ENCODE measurements around the gene CCDC51. TPM values are rescaled to one million over a fixed set of nuclear protein-coding genes. Genes with fewer than 3 reads are reported as not detected.
"Not testable (repeated sequence)": the region's sequence is repeated elsewhere in the genome, so short reads cannot be mapped to it uniquely, and the experiment has no call there.

Gene CCDC51
- polyA plus RNA-seq, 3 donors = 5.5 to 14.1 (median 11.6) TPM

DNA sequence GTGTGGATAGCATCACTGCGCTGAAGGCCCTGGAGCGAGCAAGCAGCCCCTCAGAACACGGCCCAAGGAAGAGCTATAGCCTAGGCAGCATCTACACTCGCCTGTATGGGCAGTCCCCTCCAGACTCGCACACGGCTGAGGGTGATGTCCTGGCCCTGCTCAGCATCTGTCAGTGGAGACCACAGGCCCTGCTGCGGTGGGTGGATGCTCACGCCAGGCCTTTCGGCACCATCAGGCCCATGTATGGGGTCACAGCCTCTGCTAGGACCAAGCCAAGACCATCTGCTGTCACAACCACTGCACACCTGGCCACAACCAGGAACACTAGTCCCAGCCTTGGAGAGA is 27.2 kb upstream of the CCDC51 start:
- 52 to 73% (median 68%) methylated on average over 9 of the region's 9 CpGs for WGBS, 3 donors

DNA sequence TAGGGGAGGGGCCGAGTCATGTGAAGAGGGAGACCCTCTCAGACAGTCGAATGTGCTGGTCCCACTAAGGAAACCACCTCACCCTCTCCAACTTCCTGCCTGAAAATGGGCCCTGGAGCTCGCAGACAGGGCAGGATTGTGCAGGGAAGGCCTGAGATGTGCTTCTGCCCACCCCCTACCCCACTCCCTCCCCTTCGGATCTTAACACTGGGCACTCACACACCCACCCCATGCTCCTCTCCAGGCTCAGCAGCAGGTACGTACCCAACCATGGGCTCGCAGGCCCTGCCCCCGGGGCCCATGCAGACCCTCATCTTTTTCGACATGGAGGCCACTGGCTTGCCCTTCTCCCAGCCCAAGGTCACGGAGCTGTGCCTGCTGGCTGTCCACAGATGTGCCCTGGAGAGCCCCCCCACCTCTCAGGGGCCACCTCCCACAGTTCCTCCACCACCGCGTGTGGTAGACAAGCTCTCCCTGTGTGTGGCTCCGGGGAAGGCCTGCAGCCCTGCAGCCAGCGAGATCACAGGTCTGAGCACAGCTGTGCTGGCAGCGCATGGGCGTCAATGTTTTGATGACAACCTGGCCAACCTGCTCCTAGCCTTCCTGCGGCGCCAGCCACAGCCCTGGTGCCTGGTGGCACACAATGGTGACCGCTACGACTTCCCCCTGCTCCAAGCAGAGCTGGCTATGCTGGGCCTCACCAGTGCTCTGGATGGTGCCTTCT is 26.6 kb upstream of the CCDC51 start:
- WGBS, 3 donors = 11 to 24% (median 13%) methylated on average over 19 of the region's 19 CpGs
- peak overlapping the region; percentile 89 for H3K27ac ChIP-seq (ENCODE audit: low read depth, low read length)

More for the DNA sequence above, 27.2 kb upstream of the CCDC51 start:
- H3K27ac ChIP-seq (ENCODE audit: low read depth, low read length) = peak overlapping the region; percentile 89

DNA sequence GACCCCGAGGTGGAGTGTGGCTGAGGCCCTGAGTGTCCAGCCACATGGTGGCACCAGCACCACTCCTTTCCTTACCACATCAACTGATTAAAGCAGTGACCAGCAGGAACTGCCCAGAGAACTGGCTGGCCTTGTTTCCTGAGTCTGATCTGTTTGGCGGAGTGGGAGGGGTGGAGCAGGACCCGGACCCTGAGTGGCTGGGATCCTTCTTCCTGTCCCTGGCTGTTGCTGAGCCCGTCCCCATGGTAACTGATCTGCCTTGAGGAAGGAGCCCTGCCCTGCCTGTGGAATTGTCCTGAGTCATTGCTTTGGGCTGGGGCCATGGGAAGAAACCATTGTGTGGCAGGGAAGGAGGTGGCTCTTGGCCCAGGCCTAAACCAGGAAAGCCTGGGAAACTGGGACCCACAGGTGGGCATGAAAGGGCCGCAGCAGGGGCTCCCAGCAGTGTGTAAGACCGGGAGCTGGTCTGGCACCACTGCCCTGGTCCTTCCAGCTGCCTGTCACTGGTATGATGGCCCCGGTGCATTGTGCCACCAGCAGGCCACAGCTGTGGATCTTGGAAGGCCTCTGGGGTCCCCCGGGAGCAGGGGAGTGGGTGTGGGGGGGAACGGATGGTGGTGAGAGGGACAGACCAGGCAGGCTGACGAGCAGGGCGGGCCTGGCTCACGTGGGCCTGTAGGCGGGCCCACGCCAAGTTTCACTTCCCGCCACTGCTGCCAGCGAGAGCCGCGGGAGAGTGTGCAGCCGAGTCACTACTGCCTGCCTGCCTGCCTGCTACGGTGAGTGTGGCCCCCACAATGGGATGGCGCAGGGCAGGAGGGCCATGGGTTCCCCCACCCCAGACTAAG is 25.8 kb upstream of the CCDC51 start:
- WGBS, 3 donors = 2 to 3% (median 2%) methylated on average over 19 to 21 of the region's 21 CpGs
- H3K27ac ChIP-seq (ENCODE audit: low read depth, low read length) = peak overlapping the region; percentile 89

DNA sequence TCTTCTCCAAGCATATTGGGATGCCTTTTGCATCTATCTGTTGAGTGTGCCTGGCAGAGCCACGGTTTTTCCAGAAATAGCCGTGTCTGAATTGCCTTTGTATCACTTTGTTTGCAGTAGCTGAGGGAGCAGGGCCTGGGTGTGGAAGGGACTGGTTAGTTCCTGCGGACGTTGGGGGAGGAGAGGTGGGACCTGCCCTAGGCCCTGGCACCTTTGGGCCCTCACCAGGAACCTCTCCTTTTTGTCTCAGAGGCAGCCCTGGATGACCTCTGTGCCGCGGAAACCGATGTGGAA is 25.3 kb upstream of the CCDC51 start:
- WGBS, 3 donors = 4 to 33% (median 20%) methylated on average over 7 of the region's 7 CpGs
- peak overlapping the region; percentile 89 for H3K27ac ChIP-seq (ENCODE audit: low read depth, low read length)

DNA sequence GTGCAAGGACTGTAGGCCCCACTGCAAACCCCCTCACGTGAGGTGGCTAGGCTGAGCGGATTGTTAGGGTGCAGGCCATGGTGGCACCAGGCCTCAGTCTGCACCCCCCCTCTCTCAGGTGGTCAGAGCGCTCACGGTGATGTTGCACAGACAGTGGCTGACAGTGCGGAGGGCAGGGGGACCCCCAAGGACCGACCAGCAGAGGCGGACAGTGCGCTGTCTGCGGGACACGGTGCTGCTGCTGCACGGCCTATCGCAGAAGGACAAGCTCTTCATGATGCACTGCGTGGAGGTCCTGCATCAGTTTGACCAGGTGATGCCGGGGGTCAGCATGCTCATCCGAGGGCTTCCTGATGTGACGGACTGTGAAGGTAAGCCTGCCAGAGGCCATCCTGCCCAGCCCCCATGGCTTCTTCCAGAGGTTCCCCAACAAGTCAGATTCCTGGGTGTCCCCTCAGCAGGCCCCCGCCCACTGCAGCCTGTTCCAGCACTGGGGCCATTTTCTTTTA is 24.8 kb upstream of the CCDC51 start:
- 89 to 94% (median 90%) methylated on average over 17 of the region's 17 CpGs for whole genome bisulfite sequencing, 3 donors
- H3K27ac ChIP-seq (ENCODE audit: low read depth, low read length) = no peak overlapping the region

DNA sequence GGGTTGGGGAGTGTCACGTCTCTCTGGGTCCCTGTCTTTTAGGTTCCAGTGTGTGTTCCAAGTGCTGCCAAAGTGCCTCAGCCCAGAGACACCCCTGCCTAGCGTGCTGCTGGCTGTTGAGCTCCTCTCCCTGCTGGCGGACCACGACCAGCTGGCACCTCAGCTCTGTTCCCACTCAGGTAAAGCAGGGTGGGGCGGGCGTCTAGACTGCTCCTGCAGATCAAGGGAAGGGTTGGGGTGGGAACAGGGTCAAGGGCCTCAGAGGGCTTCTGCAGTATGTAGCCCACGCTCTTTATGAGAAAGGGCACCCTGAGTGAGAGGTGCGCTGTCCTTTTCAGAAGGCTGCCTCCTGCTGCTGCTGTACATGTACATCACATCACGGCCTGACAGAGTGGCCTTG is 23.8 kb upstream of the CCDC51 start:
- no peak overlapping the region for H3K27ac ChIP-seq (ENCODE audit: low read depth, low read length)
- 79 to 86% (median 79%) methylated on average over 9 of the region's 9 CpGs for WGBS, 3 donors

DNA sequence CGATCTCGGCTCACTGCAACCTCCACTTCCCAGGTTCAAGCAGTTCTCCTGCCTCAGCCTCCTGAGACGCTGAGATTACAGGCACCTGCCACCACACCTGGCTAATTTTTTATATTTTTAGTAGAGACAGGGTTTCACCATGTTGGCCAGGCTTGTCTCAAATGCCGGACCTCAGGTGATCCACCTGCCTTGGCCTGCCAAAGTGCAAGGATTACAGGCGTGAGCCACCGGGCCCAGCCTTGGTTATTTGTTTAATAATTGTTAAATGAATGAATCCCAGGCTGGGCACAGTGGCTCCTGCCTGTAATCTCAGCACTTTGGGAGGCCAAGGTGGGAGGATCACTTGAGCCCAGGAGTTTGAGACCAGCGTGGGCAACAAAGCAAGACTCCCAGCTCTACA is 21.8 kb upstream of the CCDC51 start:
- WGBS, 3 donors = 87 to 94% (median 92%) methylated on average over 7 of the region's 7 CpGs
- not testable (repeated sequence) for H3K27ac ChIP-seq (ENCODE audit: low read depth, low read length)

DNA sequence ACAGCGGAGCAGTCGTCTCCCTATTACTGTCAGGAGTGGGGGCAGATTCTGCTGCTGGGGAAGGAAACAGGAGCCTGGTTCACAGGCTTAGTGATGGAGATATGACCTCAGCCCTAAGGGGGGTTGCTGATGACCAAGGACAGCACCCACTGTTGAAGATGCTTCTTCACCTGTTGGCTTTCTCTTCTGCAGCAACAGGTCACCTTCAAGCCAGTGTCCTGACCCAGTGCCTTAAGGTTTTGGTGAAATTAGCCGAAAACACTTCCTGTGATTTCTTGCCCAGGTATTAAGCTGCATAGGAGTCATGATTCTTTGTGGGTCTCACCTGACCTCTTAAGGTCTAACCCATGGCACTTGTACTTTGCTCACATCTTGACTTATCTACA is 20.6 kb upstream of the CCDC51 start:
- WGBS, 3 donors = 87 to 95% (median 93%) methylated on average over 3 of the region's 3 CpGs
- no peak overlapping the region for H3K27ac ChIP-seq (ENCODE audit: low read depth, low read length)

DNA sequence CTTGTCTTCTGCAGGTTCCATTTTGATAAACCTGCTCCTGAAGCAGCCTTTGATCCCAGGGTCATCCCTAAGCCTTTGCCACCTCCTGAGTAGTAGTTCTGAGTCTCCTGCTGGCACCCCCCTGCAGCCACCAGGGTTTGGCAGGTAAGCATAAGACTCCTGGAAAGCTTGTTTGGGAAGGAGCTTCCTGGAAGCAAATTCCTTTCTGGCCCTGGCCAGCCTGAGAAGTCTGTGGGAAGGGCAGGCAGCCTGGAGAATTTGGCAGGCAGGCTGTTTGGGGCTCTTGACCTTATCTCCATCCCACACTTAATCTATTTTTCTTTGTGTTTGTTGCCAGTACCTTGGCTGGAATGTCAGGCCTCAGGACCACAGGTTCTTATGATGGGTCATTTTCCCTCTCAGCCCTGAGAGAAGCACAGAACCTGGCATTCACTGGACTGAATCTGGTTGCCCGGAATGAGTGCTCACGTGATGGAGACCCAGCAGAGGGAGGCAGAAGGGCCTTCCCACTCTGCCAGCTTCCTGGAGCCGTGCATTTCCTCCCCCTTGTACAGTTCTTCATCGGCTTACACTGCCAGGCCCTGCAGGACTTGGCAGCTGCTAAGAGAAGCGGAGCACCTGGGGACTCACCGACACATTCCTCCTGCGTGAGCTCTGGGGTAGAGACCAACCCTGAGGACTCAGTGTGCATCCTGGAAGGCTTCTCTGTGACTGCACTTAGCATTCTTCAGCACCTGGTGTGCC is 20.0 kb upstream of the CCDC51 start:
- no peak overlapping the region for H3K27ac ChIP-seq (ENCODE audit: low read depth, low read length)
- 80 to 91% (median 81%) methylated on average over 7 of the region's 7 CpGs for WGBS, 3 donors

DNA sequence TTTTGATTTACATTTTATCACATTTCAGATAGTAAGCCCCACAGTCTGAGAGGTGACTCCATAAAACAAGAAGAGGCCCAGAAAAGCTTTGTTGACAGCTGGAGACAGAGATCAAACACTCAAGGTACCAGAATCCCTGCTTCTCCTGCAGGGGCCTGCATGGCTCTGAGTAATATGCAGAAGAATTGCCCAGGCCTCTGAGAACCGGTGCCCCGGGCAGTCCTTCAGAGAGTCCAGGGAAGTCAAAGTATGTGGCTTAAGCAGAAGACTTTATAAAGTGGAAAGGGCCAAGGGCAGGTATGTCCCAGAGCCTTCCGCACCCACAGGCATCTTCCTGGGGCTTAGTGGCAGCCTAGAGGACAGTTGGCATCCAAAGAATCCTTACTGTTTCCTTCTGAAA is 19.4 kb upstream of the CCDC51 start:
- H3K27ac ChIP-seq (ENCODE audit: low read depth, low read length) = no peak overlapping the region
- WGBS, 3 donors = 96 to 97% (median 96%) methylated on average over 3 of the region's 3 CpGs

DNA sequence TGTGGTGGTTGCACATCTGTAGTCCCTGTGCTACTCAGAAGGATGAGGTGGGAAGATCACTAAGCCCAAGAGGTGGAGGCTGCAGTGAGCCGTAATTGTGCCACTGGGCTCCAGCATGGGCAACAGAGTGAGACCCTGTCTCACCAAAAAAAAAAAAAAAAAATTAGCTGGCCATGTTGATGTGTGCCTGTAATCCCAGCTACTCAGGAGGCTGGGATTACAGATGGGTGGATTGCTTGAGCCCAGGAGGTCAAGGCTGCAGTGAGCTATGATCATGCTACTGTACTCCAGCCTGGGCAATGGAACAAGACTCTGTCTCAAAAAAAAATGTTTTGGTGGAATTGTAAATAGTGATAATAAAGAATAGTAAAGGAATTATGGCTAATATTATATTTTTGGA is 16.5 kb upstream of the CCDC51 start:
- 91 to 100% (median 100%) methylated on average over 1 of the region's 1 CpG for WGBS, 3 donors
- H3K27ac ChIP-seq (ENCODE audit: low read depth, low read length) = no peak overlapping the region

DNA sequence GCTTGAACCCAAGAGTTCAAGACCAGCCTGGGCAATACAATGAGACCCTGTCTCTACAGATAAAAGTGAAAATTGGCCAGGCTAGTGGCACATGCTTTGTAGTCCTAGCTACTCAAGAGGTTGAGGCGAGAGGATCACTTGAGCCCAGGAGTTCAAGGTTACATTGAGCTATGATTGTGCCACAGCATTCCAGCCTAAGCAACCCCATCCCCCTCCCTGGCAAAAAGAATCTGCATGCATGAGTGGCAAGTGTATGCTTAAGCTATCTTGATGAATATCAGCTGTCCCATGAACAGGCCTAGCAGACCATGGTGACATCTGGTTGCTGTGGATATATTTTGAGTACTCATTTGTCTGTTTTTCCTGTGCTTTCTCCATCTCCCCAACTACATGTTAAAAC is 11.4 kb upstream of the CCDC51 start:
- no peak overlapping the region for H3K27ac ChIP-seq (ENCODE audit: low read depth, low read length)
- WGBS, 3 donors = 59 to 100% (median 92%) methylated on average over 1 of the region's 1 CpG

DNA sequence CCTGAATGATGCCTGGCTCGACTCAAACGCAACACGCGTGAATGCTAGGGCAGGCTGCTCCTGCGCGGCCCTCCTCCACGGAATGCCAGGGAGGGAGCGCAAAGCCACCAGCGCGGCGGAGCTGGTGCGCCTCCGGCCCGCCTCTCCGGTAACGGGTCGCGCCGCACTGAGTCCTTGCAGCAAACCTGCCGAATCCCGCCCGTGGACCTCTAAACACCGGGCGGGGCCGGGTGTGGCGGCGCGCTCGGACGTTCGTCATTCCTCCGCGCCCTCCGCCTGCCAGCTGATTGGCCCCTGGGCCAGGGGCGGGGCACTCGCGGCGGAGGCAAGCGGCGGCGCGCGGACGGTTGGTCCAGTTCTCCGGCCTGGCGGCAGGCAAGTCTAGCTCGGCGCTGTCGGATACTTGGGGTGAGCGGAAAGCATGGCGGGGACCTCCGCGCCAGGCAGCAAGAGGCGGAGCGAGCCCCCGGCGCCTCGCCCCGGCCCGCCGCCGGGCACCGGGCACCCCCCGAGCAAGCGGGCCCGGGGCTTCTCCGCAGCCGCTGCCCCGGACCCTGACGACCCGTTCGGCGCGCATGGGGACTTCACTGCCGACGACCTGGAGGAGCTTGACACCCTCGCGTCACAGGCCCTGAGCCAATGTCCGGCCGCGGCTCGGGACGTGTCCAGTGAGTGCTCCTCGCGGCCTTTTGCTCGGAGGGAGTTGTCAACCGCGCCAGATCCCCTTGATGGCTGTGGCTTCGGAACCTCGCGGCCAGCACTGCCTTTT is 6.7 kb upstream of the CCDC51 start, which contains the start of gene ATRIP:
TSS of gene ATRIP (plus strand) at position 313 of the 769 bp plus-strand sequence. CDS start at position 422, 109 bp downstream.
- H3K27ac ChIP-seq (ENCODE audit: low read depth, low read length) = peak within 1 kb of the TSS; percentile 1
- WGBS, 3 donors = 0 to 1% (median 0%) methylated on average over 69 to 91 of the region's 91 CpGs

DNA sequence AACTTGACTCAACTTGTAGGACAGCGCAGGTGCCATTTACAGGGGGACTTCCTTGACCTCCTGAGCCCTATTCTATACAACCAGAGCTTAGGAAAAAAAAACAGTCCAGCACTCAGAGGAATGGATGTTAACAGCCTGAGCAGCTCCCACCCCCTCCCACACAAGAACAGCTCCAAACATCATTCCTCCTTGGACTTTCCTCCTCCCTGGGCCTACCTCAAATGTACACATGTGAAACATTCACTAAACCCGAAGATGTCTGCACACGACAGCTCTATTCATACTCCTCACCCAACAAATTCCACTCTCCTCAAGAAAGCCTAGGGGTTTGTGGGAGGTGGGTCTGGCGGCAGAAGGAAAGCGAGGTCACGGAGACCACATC is 6.1 kb upstream of the CCDC51 start:
- WGBS, 3 donors = 13 to 15% (median 15%) methylated on average over 6 of the region's 6 CpGs

DNA sequence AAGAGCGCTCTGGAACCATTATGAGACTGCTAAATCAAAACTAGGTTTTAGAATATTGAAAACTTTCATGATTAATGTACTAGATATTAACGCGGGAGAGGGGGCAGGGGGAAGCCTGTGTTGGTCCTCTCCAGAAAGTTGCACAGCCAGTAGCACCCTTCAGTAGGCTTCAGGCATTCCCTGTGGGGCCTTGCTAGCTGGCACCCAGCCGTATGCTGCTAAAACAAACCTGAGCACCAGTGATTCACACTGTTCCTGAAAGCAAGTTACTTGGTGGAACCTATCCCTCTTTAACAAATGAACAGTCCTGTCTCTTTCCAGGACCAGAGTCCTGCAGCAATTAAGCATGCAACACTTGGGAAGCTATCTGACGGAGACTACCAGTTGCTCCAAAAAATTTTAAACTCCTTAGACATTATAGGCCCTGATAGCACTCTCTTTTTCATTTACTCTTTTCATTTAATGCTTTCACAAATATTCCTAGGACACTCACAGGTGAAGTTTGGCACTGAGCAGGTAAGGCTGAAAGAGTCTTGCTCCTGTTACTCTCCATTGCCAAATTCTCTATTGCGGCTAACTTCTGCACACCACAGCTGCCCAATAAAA is 5.5 kb upstream of the CCDC51 start:
- H3K27ac ChIP-seq (ENCODE audit: low read depth, low read length) = no peak overlapping the region
- WGBS, 3 donors = 69 to 73% (median 69%) methylated on average over 6 of the region's 6 CpGs

More for the DNA sequence above, 6.1 kb upstream of the CCDC51 start:
- no peak overlapping the region for H3K27ac ChIP-seq (ENCODE audit: low read depth, low read length)

DNA sequence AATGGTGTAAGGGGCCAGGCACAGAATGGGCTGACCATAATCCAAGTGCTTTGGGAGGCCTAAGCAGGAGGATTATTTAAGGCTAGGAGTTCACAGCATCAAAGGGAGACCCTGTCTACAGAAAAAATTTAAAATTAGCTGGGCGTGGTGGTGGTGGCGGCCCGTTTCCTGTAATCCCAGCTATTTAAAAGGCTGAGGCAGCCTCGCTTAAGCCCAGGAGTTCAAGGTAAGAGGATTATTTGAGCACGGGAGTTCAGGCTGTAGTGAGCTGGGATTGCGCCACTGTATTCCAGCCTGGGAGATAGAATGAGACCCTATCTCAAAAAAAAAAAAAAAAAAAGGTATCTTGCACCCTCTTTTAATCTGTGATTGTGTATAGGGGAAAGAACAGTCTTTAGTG is 2.0 kb upstream of the CCDC51 start:
- 73 to 78% (median 75%) methylated on average over 6 of the region's 6 CpGs for WGBS, 3 donors
- no peak overlapping the region for H3K27ac ChIP-seq (ENCODE audit: low read depth, low read length)

DNA sequence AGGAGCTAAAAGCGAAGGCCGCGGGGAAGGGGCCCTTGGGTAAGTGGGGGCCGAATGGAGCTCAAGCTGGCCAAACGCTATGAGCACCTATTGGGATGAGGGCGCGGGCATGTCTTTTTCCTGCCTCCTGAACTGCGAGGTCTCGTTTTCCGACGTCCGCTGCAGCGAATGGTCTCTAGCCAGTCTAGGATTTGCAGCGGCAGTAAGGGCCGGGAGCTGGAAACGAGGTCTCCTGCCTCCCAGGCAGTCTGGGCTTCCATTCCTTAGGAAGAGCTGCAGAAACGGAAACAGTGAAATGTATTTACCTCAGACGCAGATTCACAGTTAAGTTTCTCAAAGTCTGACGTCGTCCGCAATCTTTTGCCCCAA is 655 bp upstream of the CCDC51 start:
- WGBS, 3 donors = 1 to 2% (median 1%) methylated on average over 21 of the region's 21 CpGs
- peak overlapping the region; percentile 51 for H3K27ac ChIP-seq (ENCODE audit: low read depth, low read length)

DNA sequence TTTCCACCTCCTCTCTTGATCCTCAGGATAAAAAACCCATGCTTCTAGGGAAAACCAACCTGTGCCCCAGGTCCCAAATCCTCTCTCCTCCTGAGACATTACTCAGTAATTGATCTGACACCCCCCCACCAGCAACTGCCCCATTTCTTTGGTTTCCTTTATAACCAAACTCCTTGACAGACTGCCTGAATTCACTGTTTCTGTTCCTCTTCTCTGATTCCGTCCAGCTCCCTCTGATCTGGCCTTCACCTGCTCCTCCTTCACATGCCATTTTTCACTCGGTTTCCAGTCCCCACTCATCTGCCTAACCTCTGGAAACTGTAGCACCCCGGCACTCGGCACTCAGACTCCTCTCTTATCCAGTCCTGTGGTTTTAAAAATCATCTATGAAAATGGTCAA is 2.1 kb downstream of the CCDC51 start:
- 80 to 83% (median 80%) methylated on average over 4 of the region's 4 CpGs for WGBS, 3 donors
- no peak overlapping the region for H3K27ac ChIP-seq (ENCODE audit: low read depth, low read length)
